HG03565 (cell line): ENCODE results near the gene KIF2C.
A peak's percentile ranks its signal among the peaks of the same experiment; 100 is the strongest.
"Not testable (repeated sequence)": the region's sequence is repeated elsewhere in the genome, so short reads cannot be mapped to it uniquely, and the experiment has no call there.

Experiments used
- ATAC-seq: cut with Tn5 transposase; IDR thresholded peaks from one replicate; pipeline ENCODE4 v1.9.1; 2021; ENCODE audit warnings: mild to moderate bottlenecking, moderate library complexity; ENCODE audit not compliant: unreplicated experiment

Gene KIF2C

GRCh38 chr1:44792736-44793502 lies 53.3 kb downstream of the KIF2C start:
- ATAC-seq: no peak

GRCh38 chr1:44797886-44798285 lies 58.2 kb downstream of the KIF2C start:
- not testable (repeated sequence) for ATAC-seq

- ATAC-seq: no peak
These were observed 59.1 kb downstream of the KIF2C start for GRCh38 chr1:44798481-44799365.

- peak; percentile 69 for ATAC-seq
These were observed 60.3 kb downstream of the KIF2C start, which contains the start of gene PLK3 for GRCh38 chr1:44799770-44800584. TSS of gene PLK3 (plus strand) at chr1:44800377. CDS start at chr1:44800464, 87 bp downstream.

- no peak for ATAC-seq
These were observed 62.1 kb downstream of the KIF2C start for GRCh38 chr1:44801491-44802305.

GRCh38 chr1:44802306-44803061 lies 62.8 kb downstream of the KIF2C start:
- no peak for ATAC-seq

- no peak for ATAC-seq
These were observed 63.4 kb downstream of the KIF2C start for GRCh38 chr1:44803062-44803311.

GRCh38 chr1:44803312-44804095 lies 63.9 kb downstream of the KIF2C start:
- no peak for ATAC-seq

- no peak for ATAC-seq
These were observed 65.8 kb downstream of the KIF2C start for GRCh38 chr1:44805311-44806024.

GRCh38 chr1:44806025-44806703 lies 66.5 kb downstream of the KIF2C start:
- no peak for ATAC-seq

- no peak for ATAC-seq
These were observed 67.2 kb downstream of the KIF2C start, which contains the start of gene DYNLT4 for GRCh38 chr1:44806704-44807363. TSS of gene DYNLT4 (minus strand) at chr1:44807351. CDS start at chr1:44806668, 683 bp downstream.

GRCh38 chr1:44807364-44808062 lies 67.9 kb downstream of the KIF2C start:
- peak; percentile 27 for ATAC-seq

GRCh38 chr1:44808063-44808937 lies 68.7 kb downstream of the KIF2C start, which contains the start of gene BTBD19:
TSS of gene BTBD19 (plus strand) at chr1:44808523. CDS start at chr1:44808821, 298 bp downstream.
- peak; percentile 30 for ATAC-seq

- ATAC-seq: peak; percentile 33
These were observed 69.6 kb downstream of the KIF2C start for GRCh38 chr1:44808938-44809917.
